A549 treated with Mapracorat at 1 μM for 4 hours (cell line): ENCODE data around the gene OR5K3. TPM values are rescaled to one million over a fixed set of nuclear protein-coding genes. Genes with fewer than 3 reads are reported as not detected.

Experiments used
- total RNA-seq: library from RNA; stranded (reverse); fragments of 200-300 nt; extraction: Qiagen RNA extraction; gene quantifications from 5 replicates; pipeline ENCODE4 v1.2.3, GENCODE V29; 2022

The OR5K3 gene, protein sequence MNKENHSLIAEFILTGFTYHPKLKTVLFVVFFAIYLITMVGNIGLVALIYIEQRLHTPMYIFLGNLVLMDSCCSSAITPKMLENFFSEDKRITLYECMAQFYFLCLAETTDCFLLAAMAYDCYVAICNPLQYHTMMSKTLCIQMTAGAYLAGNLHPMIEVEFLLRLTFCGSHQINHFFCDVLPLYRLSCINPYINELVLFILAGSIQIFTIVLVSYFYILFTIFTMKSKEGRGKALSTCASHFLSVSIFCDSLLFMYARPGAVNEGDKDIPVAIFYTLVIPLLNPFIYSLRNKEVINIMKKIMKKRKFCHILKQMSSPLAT
- total RNA-seq = not detected in 5 replicates

DNA sequence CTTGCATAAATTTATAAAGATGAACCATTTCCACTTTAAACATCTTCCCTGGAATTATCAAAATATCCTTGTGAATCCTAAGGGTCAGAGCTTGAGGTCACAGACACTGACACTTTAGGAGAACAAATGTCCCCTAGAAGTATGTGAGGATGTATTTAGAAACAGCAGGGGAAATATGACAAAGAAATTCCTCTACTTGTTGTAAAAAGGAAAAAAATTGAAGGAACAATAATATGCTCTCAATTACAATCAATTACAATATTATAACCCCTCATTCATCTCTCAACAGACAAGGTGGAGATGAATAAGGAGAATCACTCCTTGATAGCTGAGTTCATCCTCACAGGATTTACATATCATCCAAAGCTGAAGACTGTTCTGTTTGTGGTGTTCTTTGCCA, at the start of gene OR5K3:
TSS of gene OR5K3 (plus strand) at position 301 of the 400 bp plus-strand sequence. CDS start at position 301, 0 bp downstream.

DNA sequence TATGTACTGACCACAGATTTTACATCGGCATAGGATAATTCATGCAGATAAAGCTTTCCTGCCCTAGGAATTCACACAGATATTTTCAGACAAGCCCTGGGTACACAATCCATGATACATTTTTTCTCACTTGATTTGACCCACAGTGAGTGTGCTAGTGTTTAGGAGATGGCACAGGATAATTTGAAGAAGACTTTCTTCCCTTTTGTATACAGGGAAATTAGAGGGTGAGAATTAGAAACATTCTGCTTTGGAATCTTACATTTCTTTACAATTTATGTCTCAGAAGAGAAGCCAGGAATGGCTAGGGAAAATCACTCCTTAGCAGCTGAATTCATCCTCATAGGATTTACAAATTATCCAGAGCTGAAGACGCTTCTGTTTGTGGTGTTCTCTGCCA, 36.9 kb upstream of the OR5K3 start, which contains the start of gene OR5K4:
TSS of gene OR5K4 (plus strand) at position 301 of the 400 bp plus-strand sequence. CDS start at position 301, 0 bp downstream.

Other genes starting within 250 kb of the OR5K3 start
- not detected in 5 replicates for gene OR5H14, start 243.2 kb upstream of the OR5K3 start, total RNA-seq
- gene OR5H15, start 224.0 kb upstream of the OR5K3 start, total RNA-seq = not detected in 5 replicates
- not detected in 5 replicates for gene OR5H6, start 126.4 kb upstream of the OR5K3 start, total RNA-seq
- not detected in 5 replicates for gene OR5H2, start 108.2 kb upstream of the OR5K3 start, total RNA-seq
- not detected in 5 replicates for gene OR5K4, start 36.8 kb upstream of the OR5K3 start, total RNA-seq
- gene OR5K1, start 72.5 kb downstream of the OR5K3 start, total RNA-seq = not detected in 5 replicates
- not detected in 5 replicates for gene OR5K2, start 107.0 kb downstream of the OR5K3 start, total RNA-seq
- 46.3 to 65.9 TPM (median 61.6 TPM) in 5 replicates for gene CLDND1, start 132.2 kb downstream of the OR5K3 start, total RNA-seq
- not detected in 5 replicates for gene GPR15, start 141.3 kb downstream of the OR5K3 start, total RNA-seq
- 16.5 to 23.9 TPM (median 21.0 TPM) in 5 replicates for gene CPOX, start 202.9 kb downstream of the OR5K3 start, total RNA-seq